Hepatocyte (in vitro differentiated cells): ENCODE results near the gene CEACAM6.

ENCODE experiments used
- EZH2 ChIP-seq: fragments of 200-600 bp; sonication (generic); IDR thresholded peaks from 2 replicates; pipeline ENCODE4 v1.6.1; 2016; ENCODE audit warnings: antibody characterized with exemption, mild to moderate bottlenecking, borderline replicate concordance
- EZH2phosphoT487 ChIP-seq: fragments of 200-600 bp; sonication (generic); IDR thresholded peaks from one replicate; pipeline ENCODE4 v1.6.1; 2018; ENCODE audit warnings: antibody characterized with exemption, mild to moderate bottlenecking, low read depth, moderate library complexity; ENCODE audit not compliant: unreplicated experiment, severe bottlenecking
- TF ChIP-seq, protein P1 (sequence below): fragments of 200-600 bp; sonication (generic); IDR thresholded peaks from 2 replicates; pipeline ENCODE4 v1.5.1; 2016; ENCODE audit warnings: antibody characterized with exemption, mild to moderate bottlenecking; ENCODE audit not compliant: poor library complexity

GRCh38 chr19:41744850-41745249 lies 10.5 kb upstream of the CEACAM6 start:
- TF ChIP-seq, protein P1, sequence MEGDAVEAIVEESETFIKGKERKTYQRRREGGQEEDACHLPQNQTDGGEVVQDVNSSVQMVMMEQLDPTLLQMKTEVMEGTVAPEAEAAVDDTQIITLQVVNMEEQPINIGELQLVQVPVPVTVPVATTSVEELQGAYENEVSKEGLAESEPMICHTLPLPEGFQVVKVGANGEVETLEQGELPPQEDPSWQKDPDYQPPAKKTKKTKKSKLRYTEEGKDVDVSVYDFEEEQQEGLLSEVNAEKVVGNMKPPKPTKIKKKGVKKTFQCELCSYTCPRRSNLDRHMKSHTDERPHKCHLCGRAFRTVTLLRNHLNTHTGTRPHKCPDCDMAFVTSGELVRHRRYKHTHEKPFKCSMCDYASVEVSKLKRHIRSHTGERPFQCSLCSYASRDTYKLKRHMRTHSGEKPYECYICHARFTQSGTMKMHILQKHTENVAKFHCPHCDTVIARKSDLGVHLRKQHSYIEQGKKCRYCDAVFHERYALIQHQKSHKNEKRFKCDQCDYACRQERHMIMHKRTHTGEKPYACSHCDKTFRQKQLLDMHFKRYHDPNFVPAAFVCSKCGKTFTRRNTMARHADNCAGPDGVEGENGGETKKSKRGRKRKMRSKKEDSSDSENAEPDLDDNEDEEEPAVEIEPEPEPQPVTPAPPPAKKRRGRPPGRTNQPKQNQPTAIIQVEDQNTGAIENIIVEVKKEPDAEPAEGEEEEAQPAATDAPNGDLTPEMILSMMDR: no peak
- TF ChIP-seq EZH2: no peak
- no peak for TF ChIP-seq EZH2phosphoT487
